ENCODE measurements around the gene LSM7. TPM values are rescaled to one million over a fixed set of nuclear protein-coding genes. Genes with fewer than 3 reads are reported as not detected.
A peak's percentile ranks its signal among the peaks of the same experiment; 100 is the strongest.

LSM7 gene
- total and polyA plus RNA-seq, 2 of the 13 experiments (the other 11 are each of a cell fraction or from before 2014, with no cell fraction given), result 140 to 205 TPM

DNA sequence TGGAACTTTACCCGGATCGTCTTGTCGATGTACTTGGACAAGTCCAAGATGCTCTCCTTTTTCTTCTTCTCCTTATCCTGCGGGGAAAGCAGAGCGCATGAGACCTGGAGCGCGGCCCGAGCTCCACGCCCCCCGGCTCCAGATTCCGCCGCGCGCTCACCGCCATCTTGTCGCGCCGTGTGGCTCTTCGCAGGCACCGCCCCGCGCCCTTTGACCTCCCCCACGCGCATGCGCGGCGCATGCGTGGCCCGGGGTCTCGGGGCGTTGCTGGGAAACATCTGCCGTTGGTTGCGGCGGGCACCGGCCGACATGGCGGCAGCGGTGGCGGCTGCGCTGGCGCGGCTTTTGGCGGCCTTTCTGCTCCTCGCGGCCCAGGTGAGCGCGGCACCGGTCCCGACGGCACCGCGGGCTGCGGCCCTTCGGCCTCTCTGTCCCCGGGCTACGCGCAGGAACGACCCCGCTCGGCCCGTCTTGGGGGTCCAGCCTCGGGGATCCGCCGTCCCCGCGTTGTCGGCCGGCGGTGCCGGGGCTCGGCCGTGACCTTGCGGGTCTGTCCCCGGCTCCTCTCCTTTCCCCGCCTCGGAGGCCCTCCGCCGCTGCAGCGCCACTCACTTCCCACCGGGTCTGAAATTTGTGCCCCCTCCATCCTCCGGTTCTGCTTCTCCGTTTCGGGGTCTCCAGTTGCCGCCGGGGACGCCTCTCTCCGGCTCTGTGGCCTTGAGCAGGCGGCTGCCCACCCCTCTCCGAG lies at the start of gene LSM7, which contains the start of gene SPPL2B (continued):
- TF ChIP-seq, protein P1, sequence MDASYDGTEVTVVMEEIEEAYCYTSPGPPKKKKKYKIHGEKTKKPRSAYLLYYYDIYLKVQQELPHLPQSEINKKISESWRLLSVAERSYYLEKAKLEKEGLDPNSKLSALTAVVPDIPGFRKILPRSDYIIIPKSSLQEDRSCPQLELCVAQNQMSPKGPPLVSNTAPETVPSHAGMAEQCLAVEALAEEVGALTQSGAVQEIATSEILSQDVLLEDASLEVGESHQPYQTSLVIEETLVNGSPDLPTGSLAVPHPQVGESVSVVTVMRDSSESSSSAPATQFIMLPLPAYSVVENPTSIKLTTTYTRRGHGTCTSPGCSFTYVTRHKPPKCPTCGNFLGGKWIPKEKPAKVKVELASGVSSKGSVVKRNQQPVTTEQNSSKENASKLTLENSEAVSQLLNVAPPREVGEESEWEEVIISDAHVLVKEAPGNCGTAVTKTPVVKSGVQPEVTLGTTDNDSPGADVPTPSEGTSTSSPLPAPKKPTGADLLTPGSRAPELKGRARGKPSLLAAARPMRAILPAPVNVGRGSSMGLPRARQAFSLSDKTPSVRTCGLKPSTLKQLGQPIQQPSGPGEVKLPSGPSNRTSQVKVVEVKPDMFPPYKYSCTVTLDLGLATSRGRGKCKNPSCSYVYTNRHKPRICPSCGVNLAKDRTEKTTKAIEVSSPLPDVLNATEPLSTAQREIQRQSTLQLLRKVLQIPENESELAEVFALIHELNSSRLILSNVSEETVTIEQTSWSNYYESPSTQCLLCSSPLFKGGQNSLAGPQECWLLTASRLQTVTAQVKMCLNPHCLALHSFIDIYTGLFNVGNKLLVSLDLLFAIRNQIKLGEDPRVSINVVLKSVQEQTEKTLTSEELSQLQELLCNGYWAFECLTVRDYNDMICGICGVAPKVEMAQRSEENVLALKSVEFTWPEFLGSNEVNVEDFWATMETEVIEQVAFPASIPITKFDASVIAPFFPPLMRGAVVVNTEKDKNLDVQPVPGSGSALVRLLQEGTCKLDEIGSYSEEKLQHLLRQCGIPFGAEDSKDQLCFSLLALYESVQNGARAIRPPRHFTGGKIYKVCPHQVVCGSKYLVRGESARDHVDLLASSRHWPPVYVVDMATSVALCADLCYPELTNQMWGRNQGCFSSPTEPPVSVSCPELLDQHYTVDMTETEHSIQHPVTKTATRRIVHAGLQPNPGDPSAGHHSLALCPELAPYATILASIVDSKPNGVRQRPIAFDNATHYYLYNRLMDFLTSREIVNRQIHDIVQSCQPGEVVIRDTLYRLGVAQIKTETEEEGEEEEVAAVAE (CRISPR knock-in tag; IDR thresholded peaks at IDR 0.05; ENCODE audit: borderline replicate concordance), result no peak
- TF ChIP-seq ZNF264 (CRISPR knock-in tag; IDR thresholded peaks at IDR 0.05), result no peak; the same call in 1 of the 2 replicates
- peak; percentile 40; the same call in 1 of the 2 replicates for TF ChIP-seq HNF4G (IDR thresholded peaks at IDR 0.05; ENCODE audit: borderline replicate concordance, low read depth, low read length)
- TF ChIP-seq HNF4G (CRISPR knock-in tag; IDR thresholded peaks at IDR 0.05; ENCODE audit: borderline replicate concordance, low read depth), result peak; percentile 19; the same call in 1 of the 2 replicates
- TF ChIP-seq IRF2 (CRISPR knock-in tag; IDR thresholded peaks at IDR 0.05), result peak; percentile 66
- TF ChIP-seq RXRB (CRISPR knock-in tag; IDR thresholded peaks at IDR 0.05; ENCODE audit: borderline replicate concordance), result peak; percentile 45; the same call in 1 of the 2 replicates
- TF ChIP-seq, protein P2, sequence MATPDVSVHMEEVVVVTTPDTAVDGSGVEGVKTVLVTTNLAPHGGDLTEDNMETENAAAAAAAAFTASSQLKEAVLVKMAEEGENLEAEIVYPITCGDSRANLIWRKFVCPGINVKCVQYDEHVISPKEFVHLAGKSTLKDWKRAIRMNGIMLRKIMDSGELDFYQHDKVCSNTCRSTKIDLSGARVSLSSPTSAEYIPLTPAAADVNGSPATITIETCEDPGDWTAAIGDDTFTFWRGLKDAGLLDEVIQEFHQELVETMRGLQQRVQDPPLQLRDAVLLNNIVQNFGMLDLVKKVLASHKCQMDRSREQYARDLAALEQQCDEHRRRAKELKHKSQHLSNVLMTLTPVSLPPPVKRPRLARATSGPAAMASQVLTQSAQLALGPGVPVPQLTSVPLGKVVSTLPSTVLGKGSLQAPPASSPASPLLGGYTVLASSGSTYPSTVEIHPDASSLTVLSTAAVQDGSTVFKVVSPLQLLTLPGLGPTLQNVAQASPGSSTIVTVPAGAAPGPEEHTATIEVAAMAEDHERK (CRISPR knock-in tag; IDR thresholded peaks at IDR 0.05; ENCODE audit: low read depth), result 0 out of 2 replicates have a peak, but pooled peaks have one; percentile 25
- no peak for TF ChIP-seq ZNF816 (CRISPR knock-in tag; IDR thresholded peaks at IDR 0.05; ENCODE audit: borderline replicate concordance)
- no peak for TF ChIP-seq SCMH1 (CRISPR knock-in tag; IDR thresholded peaks at IDR 0.05; ENCODE audit: borderline replicate concordance)
- TF ChIP-seq ZSCAN12 (CRISPR knock-in tag; IDR thresholded peaks at IDR 0.05), result no peak
- no peak for TF ChIP-seq REXO4 (CRISPR knock-in tag; IDR thresholded peaks at IDR 0.05; ENCODE audit: borderline replicate concordance)
- TF ChIP-seq YY1 (IDR thresholded peaks at IDR 0.05; ENCODE audit: insufficient read depth, insufficient replicate concordance, low read depth, low read length), result peak; percentile 97
- TF ChIP-seq NKX3-1 (CRISPR knock-in tag; IDR thresholded peaks at IDR 0.05), result no peak
- TF ChIP-seq, protein P3, sequence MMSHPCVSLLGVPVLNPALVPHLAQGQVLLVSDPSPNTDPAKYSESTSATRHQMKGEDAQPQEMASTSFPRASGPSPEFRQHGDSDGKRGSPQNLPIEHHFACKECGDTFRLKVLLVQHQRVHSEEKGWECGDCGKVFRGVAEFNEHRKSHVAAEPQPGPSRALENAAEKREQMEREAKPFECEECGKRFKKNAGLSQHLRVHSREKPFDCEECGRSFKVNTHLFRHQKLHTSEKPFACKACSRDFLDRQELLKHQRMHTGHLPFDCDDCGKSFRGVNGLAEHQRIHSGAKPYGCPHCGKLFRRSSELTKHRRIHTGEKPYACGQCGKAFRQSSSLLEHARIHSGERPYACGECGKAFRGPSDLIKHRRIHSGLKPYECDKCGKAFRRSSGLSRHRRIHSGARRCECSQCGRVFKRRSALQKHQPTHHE (CRISPR knock-in tag; IDR thresholded peaks at IDR 0.05; ENCODE audit: borderline replicate concordance), result no peak
- TF ChIP-seq ZSCAN21 (CRISPR knock-in tag; IDR thresholded peaks at IDR 0.05; ENCODE audit: borderline replicate concordance), result peak; percentile 68; the same call in 1 of the 2 replicates
- TF ChIP-seq FLYWCH1 (CRISPR knock-in tag; IDR thresholded peaks at IDR 0.05), result no peak
- TF ChIP-seq CCAR2 (optimal IDR thresholded peaks at IDR 0.05; ENCODE audit: low read depth, low read length), result no peak
- TF ChIP-seq ZNF446 (CRISPR knock-in tag; IDR thresholded peaks at IDR 0.05), result no peak
- TF ChIP-seq ZNF431 (CRISPR knock-in tag; IDR thresholded peaks at IDR 0.05; ENCODE audit: borderline replicate concordance, low read depth), result no peak
- no peak for TF ChIP-seq MBD4 (IDR thresholded peaks at IDR 0.05; ENCODE audit: borderline replicate concordance, low read length)
- peak; percentile 10; the same call in 1 of the 2 replicates for TF ChIP-seq ZNF547 (CRISPR knock-in tag; IDR thresholded peaks at IDR 0.05)
- peak; percentile 52; the same call in 1 of the 2 replicates for TF ChIP-seq HDAC2 (CRISPR knock-in tag; IDR thresholded peaks at IDR 0.05)
- peak; percentile 63 for TF ChIP-seq CBX1 (IDR thresholded peaks at IDR 0.05; ENCODE audit: low read depth)

All from HepG2 (cell line).